ENCODE data around the gene ADGRV1. TPM values are rescaled to one million over a fixed set of nuclear protein-coding genes. Genes with fewer than 3 reads are reported as not detected.

ADGRV1 gene
- total RNA-seq, 4 donors from 2014 or later: 129 to 158 (median 145) TPM

- Histone ChIP-seq H3K27me3 (no peaks in the 10 kb centered on the region), H3K4me3 (replicated peaks in 1 of 3) (no peak overlapping the region), H3K9me3 (no peaks in the 10 kb centered on the region), H3K4me1 (no peaks in the 10 kb centered on the region), H3K27ac (no peak overlapping the region), H3K36me3 (no peaks in the 10 kb centered on the region)
- no peak for DNase-seq
- no peak for TF ChIP-seq CTCF (IDR thresholded peaks at IDR 0.05)
- no peak for TF ChIP-seq POLR2A (IDR thresholded peaks at IDR 0.05)
- intact Hi-C loops (cut with DNase I): no loop called here
- 86 to 91% methylated on average over 1 of the region's 1 CpG for WGBS, 2 donors
These were observed 442.1 kb downstream of the ADGRV1 start for GRCh38 chr5:91000743-91001142.

- intact Hi-C loops (cut with DNase I): no loop called here
- TF ChIP-seq POLR2A (IDR thresholded peaks at IDR 0.05) (no peak), CTCF (IDR thresholded peaks at IDR 0.05) (no peak)
- Histone ChIP-seq H3K9me3 (no peaks in the 10 kb centered on the region), H3K27me3 (no peaks in the 10 kb centered on the region), H3K4me1 (peaks cover 0 to 10% of the 10 kb centered on the region in 2 donors), H3K4me3 (replicated peaks in 1 of 3) (no peak overlapping the region), H3K27ac (no peak overlapping the region), H3K36me3 (no peaks in the 10 kb centered on the region)
- WGBS, 2 donors: 94 to 98% methylated on average over 2 of the region's 2 CpGs
- DNase-seq: no peak
These were observed 448.1 kb downstream of the ADGRV1 start for GRCh38 chr5:91006713-91007112.

GRCh38 chr5:91007251-91007650, 448.7 kb downstream of the ADGRV1 start:
- no peak for TF ChIP-seq POLR2A (IDR thresholded peaks at IDR 0.05)
- TF ChIP-seq CTCF (IDR thresholded peaks at IDR 0.05): no peak
- peaks cover 0 to 10% of the 10 kb centered on the region in 2 donors for H3K4me1 ChIP-seq
- WGBS, 2 donors: 96 to 99% methylated on average over 1 of the region's 1 CpG
- no peaks in the 10 kb centered on the region for H3K27me3 ChIP-seq
- intact Hi-C loops (cut with DNase I): no loop called here
- H3K27ac ChIP-seq: no peak overlapping the region
- no peak overlapping the region for H3K4me3 ChIP-seq (replicated peaks in 1 of 3)
- no peaks in the 10 kb centered on the region for H3K9me3 ChIP-seq
- no peak for DNase-seq
- no peaks in the 10 kb centered on the region for H3K36me3 ChIP-seq

GRCh38 chr5:91007780-91008402, 449.3 kb downstream of the ADGRV1 start:
- Histone ChIP-seq H3K27ac (no peak overlapping the region), H3K4me1 (peaks cover 0 to 10% of the 10 kb centered on the region in 2 donors), H3K27me3 (no peaks in the 10 kb centered on the region), H3K36me3 (no peaks in the 10 kb centered on the region), H3K4me3 (replicated peaks in 1 of 3) (no peak overlapping the region), H3K9me3 (no peaks in the 10 kb centered on the region)
- DNase-seq: no peak
- 92 to 94% methylated on average over 6 of the region's 6 CpGs for WGBS, 2 donors
- no peak for TF ChIP-seq POLR2A (IDR thresholded peaks at IDR 0.05)
- no peak for TF ChIP-seq CTCF (IDR thresholded peaks at IDR 0.05)
- intact Hi-C loops (cut with DNase I): no loop called here

- Histone ChIP-seq H3K27ac (no peak overlapping the region), H3K4me1 (peaks cover 0 to 10% of the 10 kb centered on the region in 2 donors), H3K9me3 (no peaks in the 10 kb centered on the region), H3K36me3 (no peaks in the 10 kb centered on the region), H3K27me3 (no peaks in the 10 kb centered on the region), H3K4me3 (replicated peaks in 1 of 3) (no peak overlapping the region)
- intact Hi-C loops (cut with DNase I): no loop called here
- TF ChIP-seq CTCF (IDR thresholded peaks at IDR 0.05): no peak
- no peak for TF ChIP-seq POLR2A (IDR thresholded peaks at IDR 0.05)
- WGBS, 2 donors: 79 to 82% methylated on average over 2 of the region's 2 CpGs
- DNase-seq: no peak
These were observed 451.5 kb downstream of the ADGRV1 start for GRCh38 chr5:91010090-91010489.

All from thyroid gland (tissue), 4 donors.